C4-2B (cell line): ENCODE results near the gene MNT.

Experiments used
- H3K27ac ChIP-seq: fragments of 450-650 bp; 2 replicates; pipeline ENCODE4 v1.5.1; 2017
- CTCF ChIP-seq: fragments of 450-650 bp; conservative IDR thresholded peaks from 2 replicates; pipeline ENCODE4 v1.5.1; 2017; ENCODE audit warnings: mild to moderate bottlenecking
- ZFX ChIP-seq: fragments of 450-650 bp; IDR thresholded peaks from 2 replicates; pipeline ENCODE4 v1.6.1; 2017

Gene MNT

GRCh38 chr17:2335726-2336214 is 65.1 kb downstream of the MNT start:
- peak overlapping the region; percentile 92 for H3K27ac ChIP-seq
- TF ChIP-seq ZFX (no peak), CTCF (no peak)
